K562 (cell line): ENCODE measurements around the gene IFIT5. TPM values are rescaled to one million over a fixed set of nuclear protein-coding genes. Genes with fewer than 3 reads are reported as not detected.

Source experiments
- ARID1B ChIP-seq: fragments of 450-650 bp; IDR thresholded peaks from 2 replicates; pipeline ENCODE4 v1.6.1; 2016; ENCODE audit warnings: antibody characterized with exemption, mild to moderate bottlenecking, inconsistent platforms
- DNMT1 ChIP-seq: fragments of 450-650 bp; IDR thresholded peaks from 2 replicates; pipeline ENCODE4 v1.6.1; 2016; ENCODE audit warnings: antibody characterized with exemption, mild to moderate bottlenecking
- DPF2 ChIP-seq: fragments of 450-650 bp; IDR thresholded peaks from 2 replicates; pipeline ENCODE4 v1.6.1; 2016
- E2F3 ChIP-seq: fragments of 250-450 bp; sonication (Bioruptor Pico); IDR thresholded peaks from 2 replicates; pipeline ENCODE4 v1.4.0; 2020; ENCODE audit warnings: mild to moderate bottlenecking
- FOXJ2 ChIP-seq: fragments of 200-800 bp; sonication (Bioruptor generic); IDR thresholded peaks from 2 replicates; pipeline ENCODE4 v1.6.1; 2016; ENCODE audit warnings: missing genetic modification characterization, missing compliant biosample characterization
- GABPB1 ChIP-seq: sonication (generic); formaldehyde crosslinking; IDR thresholded peaks from 2 replicates; pipeline ENCODE4 v1.8.0; 2022; ENCODE audit warnings: mild to moderate bottlenecking, missing genetic modification reagents
- HCFC1 ChIP-seq: IDR thresholded peaks from 2 replicates; pipeline ENCODE4 v1.6.1; 2012; ENCODE audit warnings: low read depth, low read length, improper control_type of control experiment
- HDAC6 ChIP-seq: IDR thresholded peaks from 2 replicates; pipeline ENCODE4 v1.6.1; 2012; ENCODE audit warnings: low read depth, mild to moderate bottlenecking, control low read depth, inconsistent platforms, low read length, moderate library complexity
- HDGF ChIP-seq: fragments of 450-650 bp; IDR thresholded peaks from 2 replicates; pipeline ENCODE4 v1.6.1; 2016
- ILF3 ChIP-seq: fragments of 450-650 bp; IDR thresholded peaks from 2 replicates; pipeline ENCODE4 v1.6.1; 2018; ENCODE audit warnings: antibody characterized with exemption, mild to moderate bottlenecking, moderate library complexity, borderline replicate concordance
- JUND ChIP-seq, 2 experiments: IDR thresholded peaks; 2 replicates in 1 of 2; 3 replicates in 1 of 2; pipeline ENCODE4 v1.6.1; 2011; ENCODE audit warnings: borderline replicate concordance in 2 of 2, low read depth in 2 of 2, low read length in 2 of 2, improper control_type of control experiment in 1 of 2, missing biosample characterization in 1 of 2, missing genetic modification characterization in 1 of 2, missing genetic modification reagents in 1 of 2
- KDM2B ChIP-seq: fragments of 250-450 bp; sonication (Bioruptor Pico); IDR thresholded peaks from 2 replicates; pipeline ENCODE4 v1.8.0; 2021; ENCODE audit warnings: mild to moderate bottlenecking, moderate library complexity
- KHSRP ChIP-seq: fragments of 450-650 bp; IDR thresholded peaks from 2 replicates; pipeline ENCODE4 v1.6.1; 2017
- MEIS2 ChIP-seq: fragments of 450-650 bp; IDR thresholded peaks from 2 replicates; pipeline ENCODE4 v1.6.1; 2014; ENCODE audit warnings: mild to moderate bottlenecking; ENCODE audit not compliant: partially characterized antibody
- NFIX ChIP-seq: fragments of 250-450 bp; sonication (Bioruptor Pico); IDR thresholded peaks from 2 replicates; pipeline ENCODE4 v1.4.0; 2020; ENCODE audit warnings: low read depth, mild to moderate bottlenecking, moderate library complexity
- NFYB ChIP-seq: IDR thresholded peaks from 2 replicates; pipeline ENCODE4 v1.6.1; 2011; ENCODE audit warnings: mild to moderate bottlenecking, moderate library complexity; ENCODE audit not compliant: insufficient read length; ENCODE audit errors: extremely low read depth
- PCBP1 ChIP-seq: fragments of 200-400 bp; formaldehyde crosslinking; IDR thresholded peaks from 2 replicates; pipeline ENCODE4 v1.6.1; 2018; ENCODE audit warnings: mild to moderate bottlenecking, low read depth, low read length; ENCODE audit not compliant: poor library complexity, severe bottlenecking
- RBM25 ChIP-seq: fragments of 200-400 bp; formaldehyde crosslinking; IDR thresholded peaks from 2 replicates; pipeline ENCODE4 v1.6.1; 2018; ENCODE audit warnings: low read length, low read depth, moderate library complexity; ENCODE audit not compliant: severe bottlenecking
- RBM34 ChIP-seq: fragments of 200-400 bp; formaldehyde crosslinking; IDR thresholded peaks from 2 replicates; pipeline ENCODE4 v1.6.1; 2018; ENCODE audit warnings: low read length, borderline replicate concordance; ENCODE audit not compliant: insufficient read depth
- SMARCE1 ChIP-seq: fragments of 450-650 bp; IDR thresholded peaks from 2 replicates; pipeline ENCODE4 v1.7.1; 2016; ENCODE audit warnings: mild to moderate bottlenecking
- SRSF7 ChIP-seq: fragments of 200-400 bp; formaldehyde crosslinking; optimal IDR thresholded peaks from 2 replicates; pipeline ENCODE3; 2017; ENCODE audit warnings: mild to moderate bottlenecking, low read depth, low read length
- ZBTB11 ChIP-seq, 3 experiments: fragments of 200-800 bp in 1 of 3; fragments of 250-450 bp in 1 of 3; fragments of 450-650 bp in 1 of 3; sonication (Bioruptor Pico) in 1 of 3; sonication (Bioruptor generic) in 1 of 3; formaldehyde crosslinking in 1 of 3; IDR thresholded peaks; 2 replicates each; pipeline versions ENCODE4 v1.6.1 to v1.8.0; 2016 to 2022; ENCODE audit warnings: mild to moderate bottlenecking in 2 of 3, missing genetic modification characterization in 2 of 3, missing compliant biosample characterization in 1 of 3, moderate library complexity in 1 of 3
- ZNF41 ChIP-seq: fragments of 250-450 bp; sonication (Bioruptor Pico); conservative IDR thresholded peaks from 2 replicates; pipeline ENCODE4 v1.4.0; 2020; ENCODE audit warnings: mild to moderate bottlenecking
- ZNF551 ChIP-seq: fragments of 250-450 bp; sonication (Bioruptor Pico); IDR thresholded peaks from 2 replicates; pipeline ENCODE4 v1.5.0; 2021; ENCODE audit warnings: mild to moderate bottlenecking, moderate library complexity
- ZNF668 ChIP-seq: fragments of 250-450 bp; sonication (Bioruptor Pico); IDR thresholded peaks from 2 replicates; pipeline ENCODE4 v1.8.0; 2022; ENCODE audit warnings: mild to moderate bottlenecking, inconsistent platforms
- polyA plus RNA-seq, 8 experiments: library from polyadenylated mRNA; depleted of rRNA in 4 of 8; stranded (reverse) in 5 of 8; unstranded in 3 of 8; fragments of >200 nt; fragmentation: Nextera tagmentation in 2 of 8; fragmentation: Illumina TruSeq in 1 of 8; extraction: Ambion mirVana in 2 of 8; extraction: Trizol in 1 of 8; gene quantifications; 2 replicates each; pipeline versions ENCODE4 v1.2.1 to v1.2.3, GENCODE V29; 2011 to 2014; ENCODE audit warnings: inconsistent platforms in 1 of 8, missing spikeins in 1 of 8
- total RNA-seq, 7 experiments: library from RNA; depleted of rRNA in 6 of 7; stranded (reverse); fragments of >200 nt in 6 of 7; fragmentation: Illumina TruSeq in 2 of 7; extraction: Trizol in 2 of 7; gene quantifications; 2 replicates each; pipeline versions ENCODE4 v1.2.1 to v1.2.3, GENCODE V29; 2011 to 2021; ENCODE audit warnings: low replicate concordance in 1 of 7
- TF ChIP-seq, protein P1 (sequence below): fragments of 250-450 bp; sonication (Bioruptor Pico); IDR thresholded peaks from 2 replicates; pipeline ENCODE4 v1.4.0; 2020; ENCODE audit warnings: borderline replicate concordance

Gene IFIT5
- total and polyA plus RNA-seq, 9 of the 15 experiments (the other 6 are each of a cell fraction or from before 2014, with no cell fraction given), result 0.04 to 0.11 (median 0.06) TPM; not detected in 5

DNA sequence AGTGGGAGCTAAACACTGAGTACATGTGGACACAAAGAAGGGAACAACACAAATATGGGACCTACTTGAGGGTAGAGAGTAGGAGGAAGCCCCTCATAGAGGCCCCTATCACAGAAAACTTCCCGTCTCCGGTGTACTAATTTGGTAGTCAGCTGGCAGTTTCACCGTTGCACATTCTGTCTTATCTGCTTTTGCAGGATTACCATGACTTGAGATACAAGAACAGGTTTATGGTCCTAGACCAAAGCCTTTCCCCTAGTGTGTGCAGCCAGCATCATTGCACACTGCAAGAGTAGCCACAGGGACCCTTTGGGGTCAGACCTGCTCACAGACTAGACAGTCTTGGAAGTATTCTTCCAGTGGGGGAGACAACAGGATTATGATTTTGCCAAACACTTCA lies 42.4 kb upstream of the IFIT5 start (continued):
- TF ChIP-seq KDM2B, result no peak
- no peak for TF ChIP-seq GABPB1 (CRISPR knock-in tag)
- TF ChIP-seq DPF2, result no peak
- TF ChIP-seq HCFC1, result no peak
- TF ChIP-seq HDGF, result no peak
- no peak for TF ChIP-seq E2F3
- no peak for TF ChIP-seq ZNF551 (CRISPR knock-in tag)
- TF ChIP-seq DNMT1, result no peak
- no peak for TF ChIP-seq SMARCE1
- no peak for TF ChIP-seq ILF3
- TF ChIP-seq ARID1B, result peak; percentile 54
- TF ChIP-seq SRSF7, result no peak
- no peak for TF ChIP-seq NFIX (CRISPR knock-in tag)
- TF ChIP-seq NFYB, result no peak
- TF ChIP-seq, protein P1, sequence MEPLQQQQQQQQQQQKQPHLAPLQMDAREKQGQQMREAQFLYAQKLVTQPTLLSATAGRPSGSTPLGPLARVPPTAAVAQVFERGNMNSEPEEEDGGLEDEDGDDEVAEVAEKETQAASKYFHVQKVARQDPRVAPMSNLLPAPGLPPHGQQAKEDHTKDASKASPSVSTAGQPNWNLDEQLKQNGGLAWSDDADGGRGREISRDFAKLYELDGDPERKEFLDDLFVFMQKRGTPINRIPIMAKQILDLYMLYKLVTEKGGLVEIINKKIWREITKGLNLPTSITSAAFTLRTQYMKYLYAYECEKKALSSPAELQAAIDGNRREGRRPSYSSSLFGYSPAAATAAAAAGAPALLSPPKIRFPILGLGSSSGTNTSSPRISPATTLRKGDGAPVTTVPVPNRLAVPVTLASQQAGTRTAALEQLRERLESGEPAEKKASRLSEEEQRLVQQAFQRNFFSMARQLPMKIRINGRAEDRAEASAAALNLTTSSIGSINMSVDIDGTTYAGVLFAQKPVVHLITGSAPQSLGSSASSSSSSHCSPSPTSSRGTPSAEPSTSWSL (CRISPR knock-in tag), result no peak
- TF ChIP-seq RBM34, result no peak
- no peak for TF ChIP-seq ZNF41 (CRISPR knock-in tag)
- TF ChIP-seq ZNF668, result no peak
- no peak for TF ChIP-seq KHSRP
- TF ChIP-seq RBM25, result no peak
- TF ChIP-seq MEIS2, result no peak
- TF ChIP-seq PCBP1, result no peak
- TF ChIP-seq HDAC6, result no peak
- no peak for TF ChIP-seq FOXJ2
- no peak for TF ChIP-seq JUND (IDR thresholded peaks at IDR 0.05; ENCODE audit: borderline replicate concordance, low read depth, low read length)
- 0 out of 3 replicates have a peak, but pooled peaks have one; percentile 12 for TF ChIP-seq JUND (tag; IDR thresholded peaks at IDR 0.05; ENCODE audit: borderline replicate concordance, low read depth, low read length)
- 0 out of 6 replicates have a peak, but pooled peaks of 1 of the 3 experiments have one; percentile 28 for TF ChIP-seq ZBTB11 (CRISPR knock-in tag; IDR thresholded peaks at IDR 0.05)
